GM21529 (cell line): ENCODE measurements around the gene DAPP1.
A peak's percentile ranks its signal among the peaks of the same experiment; 100 is the strongest.

Source experiments
- ATAC-seq: cut with Tn5 transposase; IDR thresholded peaks from one replicate; pipeline ENCODE4 v1.9.1; 2021; ENCODE audit not compliant: unreplicated experiment

The DAPP1 gene

GRCh38 chr4:99894161-99894997, 77.8 kb downstream of the DAPP1 start, which contains the start of gene LAMTOR3:
Gene LAMTOR3, minus strand, starts transcription at chr4:99894427. Its CDS starts 464 bp downstream, at chr4:99893963.
- peak; percentile 100 for ATAC-seq

- no peak for ATAC-seq
Measured at GRCh38 chr4:99894998-99895397, 78.4 kb downstream of the DAPP1 start.

GRCh38 chr4:99915449-99915848, 98.8 kb downstream of the DAPP1 start:
- ATAC-seq: no peak

- ATAC-seq: no peak
Measured at GRCh38 chr4:99917575-99917974, 100.9 kb downstream of the DAPP1 start.

GRCh38 chr4:99918656-99919055, 102.0 kb downstream of the DAPP1 start:
- ATAC-seq: no peak
